K562 (cell line): ENCODE data around the gene DAAM1. TPM values are rescaled to one million over a fixed set of nuclear protein-coding genes. Genes with fewer than 3 reads are reported as not detected.

Experiments used
- CAMTA2 ChIP-seq: fragments of 250-450 bp; sonication (Bioruptor Pico); conservative IDR thresholded peaks from 2 replicates; pipeline ENCODE4 v1.5.1; 2022
- CREM ChIP-seq: IDR thresholded peaks from 2 replicates; pipeline ENCODE4 v1.6.1; 2014; ENCODE audit warnings: antibody characterized with exemption, low read depth
- IFI16 ChIP-seq: fragments of 250-450 bp; sonication (Bioruptor Pico); IDR thresholded peaks from 2 replicates; pipeline ENCODE4 v2.1.2; 2022; ENCODE audit warnings: mild to moderate bottlenecking, inconsistent platforms
- JUN ChIP-seq, 2 experiments: sonication (generic) in 1 of 2; formaldehyde crosslinking in 1 of 2; IDR thresholded peaks; 2 replicates each; pipeline versions ENCODE4 v1.6.1 to v1.8.0; 2012 to 2022; ENCODE audit warnings: borderline replicate concordance in 2 of 2, mild to moderate bottlenecking in 2 of 2, improper control_type of control experiment in 1 of 2, low read depth in 1 of 2, low read length in 1 of 2, missing genetic modification reagents in 1 of 2
- PHF21A ChIP-seq: fragments of 450-650 bp; IDR thresholded peaks from 2 replicates; pipeline ENCODE4 v1.6.1; 2017; ENCODE audit warnings: low read depth, borderline replicate concordance
- RHOXF2B ChIP-seq: fragments of 250-450 bp; sonication (Bioruptor Pico); conservative IDR thresholded peaks from 2 replicates; pipeline ENCODE4 v1.5.1; 2021
- TAF9B ChIP-seq: fragments of 450-650 bp; IDR thresholded peaks from 2 replicates; pipeline ENCODE4 v1.6.1; 2018; ENCODE audit warnings: mild to moderate bottlenecking; ENCODE audit not compliant: partially characterized antibody
- TCF7 ChIP-seq: sonication (generic); IDR thresholded peaks from 2 replicates; pipeline ENCODE4 v1.6.1; 2016; ENCODE audit warnings: antibody characterized with exemption, borderline replicate concordance
- ZNF124 ChIP-seq: sonication (generic); formaldehyde crosslinking; IDR thresholded peaks from 2 replicates; pipeline ENCODE4 v1.8.1; 2022; ENCODE audit warnings: missing genetic modification reagents
- ZNF143 ChIP-seq: sonication (generic); formaldehyde crosslinking; IDR thresholded peaks from 2 replicates; pipeline ENCODE4 v1.9.0; 2022; ENCODE audit warnings: mild to moderate bottlenecking, missing genetic modification reagents
- ZNF780A ChIP-seq: fragments of 250-450 bp; sonication (Bioruptor Pico); IDR thresholded peaks from 2 replicates; pipeline ENCODE4 v1.5.0; 2021; ENCODE audit warnings: mild to moderate bottlenecking
- polyA plus RNA-seq, 8 experiments: library from polyadenylated mRNA; depleted of rRNA in 4 of 8; stranded (reverse) in 5 of 8; unstranded in 3 of 8; fragments of >200 nt; fragmentation: Nextera tagmentation in 2 of 8; fragmentation: Illumina TruSeq in 1 of 8; extraction: Ambion mirVana in 2 of 8; extraction: Trizol in 1 of 8; gene quantifications; 2 replicates each; pipeline versions ENCODE4 v1.2.1 to v1.2.3, GENCODE V29; 2011 to 2014; ENCODE audit warnings: inconsistent platforms in 1 of 8, missing spikeins in 1 of 8
- total RNA-seq, 7 experiments: library from RNA; depleted of rRNA in 6 of 7; stranded (reverse); fragments of >200 nt in 6 of 7; fragmentation: Illumina TruSeq in 2 of 7; extraction: Trizol in 2 of 7; gene quantifications; 2 replicates each; pipeline versions ENCODE4 v1.2.1 to v1.2.3, GENCODE V29; 2011 to 2021; ENCODE audit warnings: low replicate concordance in 1 of 7
- TF ChIP-seq, protein P1 (sequence below): fragments of 250-450 bp; sonication (Bioruptor Pico); IDR thresholded peaks from 2 replicates; pipeline ENCODE4 v1.8.0; 2022; ENCODE audit warnings: moderate library complexity, mild to moderate bottlenecking, inconsistent platforms
- TF ChIP-seq, protein P2 (sequence below), 2 experiments: fragments of 450-650 bp in 1 of 2; sonication (generic) in 1 of 2; formaldehyde crosslinking in 1 of 2; IDR thresholded peaks in 1 of 2; conservative IDR thresholded peaks in 1 of 2; 2 replicates each; pipeline versions ENCODE4 v1.6.1 to v1.8.1; 2016 to 2023; ENCODE audit warnings: mild to moderate bottlenecking in 2 of 2, moderate library complexity in 2 of 2, inconsistent platforms in 1 of 2, missing genetic modification reagents in 1 of 2
- TF ChIP-seq, protein P3 (sequence below), 2 experiments: IDR thresholded peaks; 2 replicates each; pipeline ENCODE4 v1.6.1; 2012; ENCODE audit warnings: improper control_type of control experiment in 2 of 2, low read depth in 2 of 2, low read length in 2 of 2, borderline replicate concordance in 1 of 2
- TF ChIP-seq, protein P4 (sequence below): sonication (generic); formaldehyde crosslinking; IDR thresholded peaks from 2 replicates; pipeline ENCODE4 v1.8.0; 2022; ENCODE audit warnings: mild to moderate bottlenecking, missing genetic modification reagents, borderline replicate concordance
- TF ChIP-seq, protein P5 (sequence below): fragments of 250-450 bp; sonication (Bioruptor Pico); IDR thresholded peaks from 2 replicates; pipeline ENCODE4 v1.4.0; 2020; ENCODE audit warnings: mild to moderate bottlenecking, moderate library complexity, borderline replicate concordance

The DAAM1 gene
- total and polyA plus RNA-seq, 9 of the 15 experiments (the other 6 are each of a cell fraction or from before 2014, with no cell fraction given): 3.6 to 11.6 (median 6.7) TPM

DNA sequence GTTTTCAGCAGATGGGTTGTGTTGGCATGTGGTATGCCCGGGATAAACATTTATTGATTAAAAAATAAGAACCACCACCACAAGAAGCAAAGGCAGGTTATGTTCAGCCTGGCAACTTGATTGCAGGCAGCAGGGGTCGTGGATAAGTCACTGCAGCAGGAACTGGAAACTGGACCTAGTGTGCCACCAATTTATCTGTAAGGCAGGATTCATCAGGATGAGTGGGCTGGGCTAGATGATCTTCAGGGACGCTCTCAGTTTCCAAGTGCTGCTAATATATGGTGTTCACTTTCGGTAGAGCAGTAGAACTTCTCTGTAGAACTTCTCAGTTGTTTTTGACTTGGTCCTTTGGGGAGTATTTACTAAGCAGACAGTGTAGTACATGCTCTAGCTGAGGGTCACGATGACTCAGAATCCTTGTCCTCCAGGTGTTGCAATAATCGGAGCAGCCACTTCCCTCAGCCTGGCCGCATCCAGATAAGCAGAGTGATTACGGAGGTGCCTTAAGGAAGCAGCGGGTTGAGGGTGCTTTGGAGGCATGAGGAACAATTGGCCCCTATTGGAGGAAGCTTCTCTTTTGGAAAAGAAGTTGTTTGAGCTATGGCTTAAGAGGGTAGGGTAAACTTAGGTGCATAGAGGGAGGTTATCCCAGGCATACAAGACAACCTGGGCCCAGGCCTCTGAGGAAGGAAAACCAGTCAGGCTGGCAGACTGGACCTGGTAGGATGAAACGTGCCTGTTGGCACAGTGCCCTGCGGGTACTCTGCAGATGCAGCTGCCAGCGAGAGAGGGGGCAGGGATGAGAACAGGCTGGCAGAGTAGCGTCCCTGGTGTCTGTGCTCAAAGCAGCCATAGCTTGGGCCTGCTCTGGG lies 172.7 kb downstream of the DAAM1 start (continued):
- TF ChIP-seq, protein P1, sequence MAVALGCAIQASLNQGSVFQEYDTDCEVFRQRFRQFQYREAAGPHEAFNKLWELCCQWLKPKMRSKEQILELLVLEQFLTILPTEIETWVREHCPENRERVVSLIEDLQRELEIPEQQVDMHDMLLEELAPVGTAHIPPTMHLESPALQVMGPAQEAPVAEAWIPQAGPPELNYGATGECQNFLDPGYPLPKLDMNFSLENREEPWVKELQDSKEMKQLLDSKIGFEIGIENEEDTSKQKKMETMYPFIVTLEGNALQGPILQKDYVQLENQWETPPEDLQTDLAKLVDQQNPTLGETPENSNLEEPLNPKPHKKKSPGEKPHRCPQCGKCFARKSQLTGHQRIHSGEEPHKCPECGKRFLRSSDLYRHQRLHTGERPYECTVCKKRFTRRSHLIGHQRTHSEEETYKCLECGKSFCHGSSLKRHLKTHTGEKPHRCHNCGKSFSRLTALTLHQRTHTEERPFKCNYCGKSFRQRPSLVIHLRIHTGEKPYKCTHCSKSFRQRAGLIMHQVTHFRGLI (CRISPR knock-in tag): no peak
- TF ChIP-seq TAF9B: no peak
- TF ChIP-seq CAMTA2 (CRISPR knock-in tag): no peak
- TF ChIP-seq ZNF124 (CRISPR knock-in tag): no peak
- TF ChIP-seq IFI16 (CRISPR knock-in tag): no peak
- peak; percentile 61; the same call in 1 of the 2 replicates for TF ChIP-seq CREM
- TF ChIP-seq ZNF780A (CRISPR knock-in tag): no peak
- TF ChIP-seq, protein P2, sequence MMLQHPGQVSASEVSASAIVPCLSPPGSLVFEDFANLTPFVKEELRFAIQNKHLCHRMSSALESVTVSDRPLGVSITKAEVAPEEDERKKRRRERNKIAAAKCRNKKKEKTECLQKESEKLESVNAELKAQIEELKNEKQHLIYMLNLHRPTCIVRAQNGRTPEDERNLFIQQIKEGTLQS (IDR thresholded peaks at IDR 0.05): peak; percentile 91
- TF ChIP-seq, protein P2 (CRISPR knock-in tag; conservative IDR thresholded peaks at IDR 0.05): peak; percentile 85; the same call in 1 of the 2 replicates
- no peak for TF ChIP-seq PHF21A
- peak; percentile 79 for TF ChIP-seq JUN (IDR thresholded peaks at IDR 0.05; ENCODE audit: borderline replicate concordance, low read depth, low read length)
- no peak for TF ChIP-seq JUN (CRISPR knock-in tag; IDR thresholded peaks at IDR 0.05; ENCODE audit: borderline replicate concordance)
- TF ChIP-seq, protein P3, sequence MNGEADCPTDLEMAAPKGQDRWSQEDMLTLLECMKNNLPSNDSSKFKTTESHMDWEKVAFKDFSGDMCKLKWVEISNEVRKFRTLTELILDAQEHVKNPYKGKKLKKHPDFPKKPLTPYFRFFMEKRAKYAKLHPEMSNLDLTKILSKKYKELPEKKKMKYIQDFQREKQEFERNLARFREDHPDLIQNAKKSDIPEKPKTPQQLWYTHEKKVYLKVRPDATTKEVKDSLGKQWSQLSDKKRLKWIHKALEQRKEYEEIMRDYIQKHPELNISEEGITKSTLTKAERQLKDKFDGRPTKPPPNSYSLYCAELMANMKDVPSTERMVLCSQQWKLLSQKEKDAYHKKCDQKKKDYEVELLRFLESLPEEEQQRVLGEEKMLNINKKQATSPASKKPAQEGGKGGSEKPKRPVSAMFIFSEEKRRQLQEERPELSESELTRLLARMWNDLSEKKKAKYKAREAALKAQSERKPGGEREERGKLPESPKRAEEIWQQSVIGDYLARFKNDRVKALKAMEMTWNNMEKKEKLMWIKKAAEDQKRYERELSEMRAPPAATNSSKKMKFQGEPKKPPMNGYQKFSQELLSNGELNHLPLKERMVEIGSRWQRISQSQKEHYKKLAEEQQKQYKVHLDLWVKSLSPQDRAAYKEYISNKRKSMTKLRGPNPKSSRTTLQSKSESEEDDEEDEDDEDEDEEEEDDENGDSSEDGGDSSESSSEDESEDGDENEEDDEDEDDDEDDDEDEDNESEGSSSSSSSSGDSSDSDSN (IDR thresholded peaks at IDR 0.05; ENCODE audit: borderline replicate concordance in 1 of 2, low read depth in 2 of 2, low read length in 2 of 2): no peak
- TF ChIP-seq TCF7: no peak
- no peak for TF ChIP-seq RHOXF2B
- TF ChIP-seq, protein P4, sequence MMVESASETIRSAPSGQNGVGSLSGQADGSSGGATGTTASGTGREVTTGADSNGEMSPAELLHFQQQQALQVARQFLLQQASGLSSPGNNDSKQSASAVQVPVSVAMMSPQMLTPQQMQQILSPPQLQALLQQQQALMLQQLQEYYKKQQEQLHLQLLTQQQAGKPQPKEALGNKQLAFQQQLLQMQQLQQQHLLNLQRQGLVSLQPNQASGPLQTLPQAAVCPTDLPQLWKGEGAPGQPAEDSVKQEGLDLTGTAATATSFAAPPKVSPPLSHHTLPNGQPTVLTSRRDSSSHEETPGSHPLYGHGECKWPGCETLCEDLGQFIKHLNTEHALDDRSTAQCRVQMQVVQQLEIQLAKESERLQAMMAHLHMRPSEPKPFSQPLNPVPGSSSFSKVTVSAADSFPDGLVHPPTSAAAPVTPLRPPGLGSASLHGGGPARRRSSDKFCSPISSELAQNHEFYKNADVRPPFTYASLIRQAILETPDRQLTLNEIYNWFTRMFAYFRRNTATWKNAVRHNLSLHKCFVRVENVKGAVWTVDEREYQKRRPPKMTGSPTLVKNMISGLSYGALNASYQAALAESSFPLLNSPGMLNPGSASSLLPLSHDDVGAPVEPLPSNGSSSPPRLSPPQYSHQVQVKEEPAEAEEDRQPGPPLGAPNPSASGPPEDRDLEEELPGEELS: no peak
- TF ChIP-seq, protein P5, sequence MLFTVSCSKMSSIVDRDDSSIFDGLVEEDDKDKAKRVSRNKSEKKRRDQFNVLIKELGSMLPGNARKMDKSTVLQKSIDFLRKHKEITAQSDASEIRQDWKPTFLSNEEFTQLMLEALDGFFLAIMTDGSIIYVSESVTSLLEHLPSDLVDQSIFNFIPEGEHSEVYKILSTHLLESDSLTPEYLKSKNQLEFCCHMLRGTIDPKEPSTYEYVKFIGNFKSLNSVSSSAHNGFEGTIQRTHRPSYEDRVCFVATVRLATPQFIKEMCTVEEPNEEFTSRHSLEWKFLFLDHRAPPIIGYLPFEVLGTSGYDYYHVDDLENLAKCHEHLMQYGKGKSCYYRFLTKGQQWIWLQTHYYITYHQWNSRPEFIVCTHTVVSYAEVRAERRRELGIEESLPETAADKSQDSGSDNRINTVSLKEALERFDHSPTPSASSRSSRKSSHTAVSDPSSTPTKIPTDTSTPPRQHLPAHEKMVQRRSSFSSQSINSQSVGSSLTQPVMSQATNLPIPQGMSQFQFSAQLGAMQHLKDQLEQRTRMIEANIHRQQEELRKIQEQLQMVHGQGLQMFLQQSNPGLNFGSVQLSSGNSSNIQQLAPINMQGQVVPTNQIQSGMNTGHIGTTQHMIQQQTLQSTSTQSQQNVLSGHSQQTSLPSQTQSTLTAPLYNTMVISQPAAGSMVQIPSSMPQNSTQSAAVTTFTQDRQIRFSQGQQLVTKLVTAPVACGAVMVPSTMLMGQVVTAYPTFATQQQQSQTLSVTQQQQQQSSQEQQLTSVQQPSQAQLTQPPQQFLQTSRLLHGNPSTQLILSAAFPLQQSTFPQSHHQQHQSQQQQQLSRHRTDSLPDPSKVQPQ (CRISPR knock-in tag): no peak
- no peak for TF ChIP-seq ZNF143 (CRISPR knock-in tag)
